ENCODE measurements around the gene BTNL2. TPM values are rescaled to one million over a fixed set of nuclear protein-coding genes. Genes with fewer than 3 reads are reported as not detected.
A peak's percentile ranks its signal among the peaks of the same experiment; 100 is the strongest.

BTNL2 gene
- total RNA-seq, 1 experiment from 2014 or later: not detected

DNA sequence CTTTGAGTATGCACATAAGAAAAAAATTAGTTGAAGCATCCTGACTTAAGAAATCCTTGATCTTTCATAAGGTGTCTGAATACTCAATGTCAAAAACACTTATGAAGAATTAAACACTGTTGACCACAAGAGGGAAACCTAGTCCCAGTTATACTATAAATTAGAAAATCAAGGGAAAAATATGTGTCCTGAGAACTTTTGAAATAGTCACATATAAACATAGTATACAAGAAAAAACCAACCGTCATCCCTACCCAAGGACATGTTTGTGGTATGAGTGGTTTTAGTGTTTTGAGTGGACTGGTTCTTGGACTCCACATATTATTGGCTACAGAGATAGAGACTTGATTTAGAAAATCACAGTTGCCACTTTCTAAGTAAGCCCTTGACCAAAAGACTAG, 25.1 kb upstream of the BTNL2 start:
- Histone ChIP-seq H4K91ac (ENCODE audit: insufficient read length, low read depth, low read length) (no peak overlapping the region), H2BK5ac (ENCODE audit: insufficient read length, low read length) (no peak overlapping the region), H3K4me1 (ENCODE audit: insufficient read depth, low read length) (no peaks in the 10 kb centered on the region), H2AK5ac (ENCODE audit: insufficient read length, low read length) (no peak overlapping the region), H2BK20ac (ENCODE audit: low read depth, low read length, poor library complexity, severe bottlenecking) (no peak overlapping the region), H3K27ac (ENCODE audit: insufficient read length, low read depth, low read length) (no peak overlapping the region), H2BK15ac (ENCODE audit: low read depth, low read length) (no peak overlapping the region), H4K8ac (replicated peaks; ENCODE audit: insufficient read length, low read depth, low read length) (no peak overlapping the region), H3K23me2 (ENCODE audit: insufficient read length, low read depth, low read length, poor library complexity, severe bottlenecking) (no peaks in the 10 kb centered on the region), H3K79me2 (ENCODE audit: insufficient read depth, low read length) (no peaks in the 10 kb centered on the region), H4K20me1 (ENCODE audit: control insufficient read depth, insufficient read depth, insufficient read length) (no peaks in the 10 kb centered on the region), H3K14ac (ENCODE audit: insufficient read depth, low read length) (no peak overlapping the region), H3K23ac (ENCODE audit: insufficient read length, low read depth, low read length) (no peak overlapping the region), H3K27me3 (ENCODE audit: insufficient read depth, low read length) (no peaks in the 10 kb centered on the region), H3K56ac (ENCODE audit: insufficient read length, low read depth, low read length) (no peak overlapping the region), H3K9ac (ENCODE audit: extremely low read depth, insufficient read length, low read length) (no peak overlapping the region), H3T11ph (ENCODE audit: low read length) (no peak overlapping the region), H3K4ac (ENCODE audit: low read depth, low read length) (no peak overlapping the region), H3K9me3 (ENCODE audit: control insufficient read depth, low read depth, low read length) (no peaks in the 10 kb centered on the region), H3K18ac (ENCODE audit: insufficient read length, low read depth, low read length) (no peak overlapping the region), H2BK12ac (ENCODE audit: insufficient read length, low read depth, low read length) (no peak overlapping the region), H2BK120ac (ENCODE audit: low read depth, low read length, poor library complexity, severe bottlenecking) (no peak overlapping the region), H3K79me1 (ENCODE audit: insufficient read depth, low read depth, low read length, poor library complexity, severe bottlenecking) (no peaks in the 10 kb centered on the region), H2AFZ (ENCODE audit: low read length) (no peak overlapping the region), H4K5ac (ENCODE audit: insufficient read length, low read depth, low read length) (no peak overlapping the region), H3K4me2 (ENCODE audit: insufficient read depth, insufficient read length, low read length) (no peak overlapping the region)
- Mint-ChIP-seq H3K9me3 (no peaks in the 10 kb centered on the region), H3K4me3 (no peak overlapping the region), H3K4me1 (no peaks in the 10 kb centered on the region), H3K27me3 (ENCODE audit: low read depth) (no peaks in the 10 kb centered on the region; the same call in 1 of the 2 replicates), H3K27ac (no peak overlapping the region), H3K36me3 (ENCODE audit: insufficient read depth in 1 of 3, low read depth in 3 of 3) (no peaks in the 10 kb centered on the region)
- DNase-seq: no peak
- TF ChIP-seq, protein P1, sequence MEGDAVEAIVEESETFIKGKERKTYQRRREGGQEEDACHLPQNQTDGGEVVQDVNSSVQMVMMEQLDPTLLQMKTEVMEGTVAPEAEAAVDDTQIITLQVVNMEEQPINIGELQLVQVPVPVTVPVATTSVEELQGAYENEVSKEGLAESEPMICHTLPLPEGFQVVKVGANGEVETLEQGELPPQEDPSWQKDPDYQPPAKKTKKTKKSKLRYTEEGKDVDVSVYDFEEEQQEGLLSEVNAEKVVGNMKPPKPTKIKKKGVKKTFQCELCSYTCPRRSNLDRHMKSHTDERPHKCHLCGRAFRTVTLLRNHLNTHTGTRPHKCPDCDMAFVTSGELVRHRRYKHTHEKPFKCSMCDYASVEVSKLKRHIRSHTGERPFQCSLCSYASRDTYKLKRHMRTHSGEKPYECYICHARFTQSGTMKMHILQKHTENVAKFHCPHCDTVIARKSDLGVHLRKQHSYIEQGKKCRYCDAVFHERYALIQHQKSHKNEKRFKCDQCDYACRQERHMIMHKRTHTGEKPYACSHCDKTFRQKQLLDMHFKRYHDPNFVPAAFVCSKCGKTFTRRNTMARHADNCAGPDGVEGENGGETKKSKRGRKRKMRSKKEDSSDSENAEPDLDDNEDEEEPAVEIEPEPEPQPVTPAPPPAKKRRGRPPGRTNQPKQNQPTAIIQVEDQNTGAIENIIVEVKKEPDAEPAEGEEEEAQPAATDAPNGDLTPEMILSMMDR (conservative IDR thresholded peaks at IDR 0.05): peak; percentile 74
- whole genome bisulfite sequencing (ENCODE audit: extremely low coverage, insufficient read length, low lambda C conversion rate): no CpG with 5 or more reads among the region's 1 CpG
